ENCODE measurements around the gene SBF2. TPM values are rescaled to one million over a fixed set of nuclear protein-coding genes. Genes with fewer than 3 reads are reported as not detected.
"Not testable (repeated sequence)": the region's sequence is repeated elsewhere in the genome, so short reads cannot be mapped to it uniquely, and the experiment has no call there.

The SBF2 gene
- total RNA-seq, 1 experiment from 2014 or later, result 13.8 TPM

DNA sequence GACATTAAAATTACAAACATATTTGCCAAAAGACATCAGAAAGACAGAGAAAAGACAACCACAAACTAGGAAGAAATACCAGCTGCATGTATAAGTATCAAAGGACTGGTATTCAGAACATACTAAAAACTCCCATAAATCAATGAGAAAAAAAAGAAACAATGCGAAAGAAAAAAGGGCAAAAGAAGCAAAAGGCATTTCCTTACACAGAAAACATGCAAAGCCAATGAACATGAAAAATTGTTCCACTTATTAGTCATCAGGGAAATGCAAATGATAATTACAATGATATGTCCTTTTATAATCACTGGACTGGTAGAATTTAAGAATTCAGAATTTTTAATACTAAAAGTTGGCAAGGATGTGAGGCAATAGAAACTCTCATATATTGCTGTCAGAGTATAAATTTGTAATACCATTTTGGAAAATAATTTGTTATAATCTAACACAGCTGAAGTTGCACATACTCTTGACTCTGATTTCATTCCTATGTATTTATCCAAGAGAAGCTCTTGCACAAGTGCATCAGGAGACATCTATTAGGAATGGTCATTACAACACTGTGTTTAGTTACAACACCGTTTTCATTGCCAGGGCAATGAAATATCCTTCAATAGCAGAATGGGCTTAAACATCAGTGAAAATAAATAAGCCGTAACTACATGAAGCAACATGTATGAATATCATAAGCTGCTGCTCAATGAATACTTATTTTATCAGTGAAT is 350.5 kb downstream of the SBF2 start:
- Histone ChIP-seq H3K9me2 (replicated peaks; ENCODE audit: insufficient read depth, low read length) (no peaks in the 10 kb centered on the region), H3K4me3 (ENCODE audit: low read length) (no peak overlapping the region), H3K9ac (ENCODE audit: low read length) (no peak overlapping the region), H3K4me2 (ENCODE audit: low read depth, low read length, poor library complexity, severe bottlenecking) (no peak overlapping the region), H3K79me2 (ENCODE audit: low read length) (no peaks in the 10 kb centered on the region), H3K27me3 (ENCODE audit: low read length) (no peaks in the 10 kb centered on the region), H2AFZ (ENCODE audit: low read length) (no peak overlapping the region), H3K4me1 (ENCODE audit: low read length) (peaks cover 11% of the 10 kb centered on the region), H3K9me3 (ENCODE audit: low read length) (no peaks in the 10 kb centered on the region), H3K27ac (ENCODE audit: low read length) (no peak overlapping the region), H4K20me1 (ENCODE audit: insufficient read depth, low read depth, low read length) (no peaks in the 10 kb centered on the region), H3K36me3 (ENCODE audit: insufficient read depth, low read length) (no peaks in the 10 kb centered on the region)
- no peak for DNase-seq

DNA sequence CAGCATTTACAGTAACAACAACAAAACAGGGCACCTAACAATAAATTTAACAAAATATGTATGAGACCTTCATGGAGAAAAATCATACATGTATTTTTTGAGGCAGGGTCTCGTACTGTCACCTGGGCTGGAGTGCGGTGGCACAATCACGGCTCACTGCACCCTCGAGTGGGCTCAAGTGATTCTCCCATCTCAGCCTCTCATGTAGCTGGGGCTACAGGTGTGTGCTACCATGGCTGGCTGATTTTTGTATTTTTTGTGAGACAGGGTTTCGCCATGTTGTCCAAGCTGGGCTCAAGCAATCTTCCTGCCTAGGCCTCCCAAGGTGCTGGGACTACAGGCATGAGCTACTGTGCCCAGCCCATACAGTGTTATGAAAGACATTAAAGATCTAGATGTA is 352.0 kb downstream of the SBF2 start:
- no peak overlapping the region for H3K4me2 ChIP-seq (ENCODE audit: low read depth, low read length, poor library complexity, severe bottlenecking)
- H4K20me1 ChIP-seq (ENCODE audit: insufficient read depth, low read depth, low read length), result no peaks in the 10 kb centered on the region
- no peak overlapping the region for H3K27ac ChIP-seq (ENCODE audit: low read length)
- no peaks in the 10 kb centered on the region for H3K9me2 ChIP-seq (replicated peaks; ENCODE audit: insufficient read depth, low read length)
- no peaks in the 10 kb centered on the region for H3K36me3 ChIP-seq (ENCODE audit: insufficient read depth, low read length)
- no peaks in the 10 kb centered on the region for H3K79me2 ChIP-seq (ENCODE audit: low read length)
- no peak overlapping the region for H3K9ac ChIP-seq (ENCODE audit: low read length)
- H2AFZ ChIP-seq (ENCODE audit: low read length), result no peak overlapping the region
- H3K4me3 ChIP-seq (ENCODE audit: low read length), result no peak overlapping the region
- H3K27me3 ChIP-seq (ENCODE audit: low read length), result no peaks in the 10 kb centered on the region
- DNase-seq, result no peak
- H3K9me3 ChIP-seq (ENCODE audit: low read length), result no peaks in the 10 kb centered on the region
- H3K4me1 ChIP-seq (ENCODE audit: low read length), result peaks cover 3% of the 10 kb centered on the region

GRCh38 chr11:9939150-9939549 is 354.9 kb downstream of the SBF2 start:
- not testable (repeated sequence) for H2AFZ ChIP-seq (ENCODE audit: low read length); H3K9me3 ChIP-seq (ENCODE audit: low read length); H3K9me2 ChIP-seq (replicated peaks; ENCODE audit: insufficient read depth, low read length); H4K20me1 ChIP-seq (ENCODE audit: insufficient read depth, low read depth, low read length); H3K36me3 ChIP-seq (ENCODE audit: insufficient read depth, low read length); DNase-seq; H3K4me3 ChIP-seq (ENCODE audit: low read length); H3K27me3 ChIP-seq (ENCODE audit: low read length); H3K79me2 ChIP-seq (ENCODE audit: low read length); H3K4me2 ChIP-seq (ENCODE audit: low read depth, low read length, poor library complexity, severe bottlenecking); H3K9ac ChIP-seq (ENCODE audit: low read length); H3K4me1 ChIP-seq (ENCODE audit: low read length); H3K27ac ChIP-seq (ENCODE audit: low read length)

- Histone ChIP-seq H3K79me2 (ENCODE audit: low read length) (no peaks in the 10 kb centered on the region), H3K36me3 (ENCODE audit: insufficient read depth, low read length) (no peaks in the 10 kb centered on the region), H3K4me2 (ENCODE audit: low read depth, low read length, poor library complexity, severe bottlenecking) (no peak overlapping the region), H3K9ac (ENCODE audit: low read length) (no peak overlapping the region), H3K27me3 (ENCODE audit: low read length) (no peaks in the 10 kb centered on the region), H3K4me1 (ENCODE audit: low read length) (no peaks in the 10 kb centered on the region), H3K9me3 (ENCODE audit: low read length) (no peaks in the 10 kb centered on the region), H2AFZ (ENCODE audit: low read length) (no peak overlapping the region), H4K20me1 (ENCODE audit: insufficient read depth, low read depth, low read length) (no peaks in the 10 kb centered on the region), H3K9me2 (replicated peaks; ENCODE audit: insufficient read depth, low read length) (no peaks in the 10 kb centered on the region), H3K27ac (ENCODE audit: low read length) (no peak overlapping the region), H3K4me3 (ENCODE audit: low read length) (no peak overlapping the region)
- no peak for DNase-seq
These were observed 357.3 kb downstream of the SBF2 start for GRCh38 chr11:9936754-9937153.

- not testable (repeated sequence) for H3K27ac ChIP-seq (ENCODE audit: low read length); H3K4me2 ChIP-seq (ENCODE audit: low read depth, low read length, poor library complexity, severe bottlenecking); H3K79me2 ChIP-seq (ENCODE audit: low read length); H2AFZ ChIP-seq (ENCODE audit: low read length); H3K9ac ChIP-seq (ENCODE audit: low read length); DNase-seq; H3K4me1 ChIP-seq (ENCODE audit: low read length); H4K20me1 ChIP-seq (ENCODE audit: insufficient read depth, low read depth, low read length); H3K36me3 ChIP-seq (ENCODE audit: insufficient read depth, low read length); H3K27me3 ChIP-seq (ENCODE audit: low read length); H3K9me2 ChIP-seq (replicated peaks; ENCODE audit: insufficient read depth, low read length); H3K9me3 ChIP-seq (ENCODE audit: low read length); H3K4me3 ChIP-seq (ENCODE audit: low read length)
These were observed 361.2 kb downstream of the SBF2 start for GRCh38 chr11:9932843-9933242.

DNA sequence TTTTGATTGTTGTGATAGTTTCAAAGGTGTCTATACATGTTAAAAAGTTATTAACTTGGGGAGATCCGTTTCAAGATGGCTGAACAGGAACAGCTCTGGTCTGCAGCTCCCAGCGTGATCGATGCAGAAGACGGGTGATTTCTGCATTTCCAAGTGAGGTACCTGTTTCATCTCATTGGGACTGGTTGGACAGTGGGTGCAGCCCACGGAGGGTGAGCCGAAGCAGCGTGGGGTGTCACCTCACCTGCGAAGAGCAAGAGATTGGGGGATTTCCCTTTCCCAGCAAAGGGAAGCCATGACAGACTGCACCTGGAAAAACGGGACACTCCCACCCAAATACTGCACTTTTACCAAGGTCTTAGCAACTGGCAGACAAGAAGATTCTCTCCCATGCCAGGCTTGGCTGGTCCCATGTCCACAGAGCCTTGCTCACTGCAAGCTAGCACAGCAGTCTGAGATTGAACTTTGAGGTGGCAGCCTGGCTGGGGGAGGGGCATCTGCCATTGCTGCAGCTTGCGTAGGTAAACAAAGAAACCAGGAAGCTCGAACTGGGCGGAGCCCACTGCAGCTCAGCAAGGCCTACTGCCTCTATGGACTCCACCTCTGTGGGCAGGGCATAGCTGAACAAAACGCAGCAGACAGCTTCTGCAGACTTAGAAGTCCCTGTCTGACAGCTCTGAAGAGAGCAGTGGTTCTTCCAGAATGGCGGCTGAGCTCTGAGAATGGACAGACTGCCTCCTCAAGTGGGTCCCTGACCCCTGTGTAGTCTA is 363.3 kb downstream of the SBF2 start:
- DNase-seq; H3K4me1 ChIP-seq (ENCODE audit: low read length); H2AFZ ChIP-seq (ENCODE audit: low read length); H3K9me3 ChIP-seq (ENCODE audit: low read length); H3K9me2 ChIP-seq (replicated peaks; ENCODE audit: insufficient read depth, low read length); H3K79me2 ChIP-seq (ENCODE audit: low read length); H3K36me3 ChIP-seq (ENCODE audit: insufficient read depth, low read length); H3K9ac ChIP-seq (ENCODE audit: low read length); H4K20me1 ChIP-seq (ENCODE audit: insufficient read depth, low read depth, low read length); H3K27me3 ChIP-seq (ENCODE audit: low read length); H3K27ac ChIP-seq (ENCODE audit: low read length); H3K4me2 ChIP-seq (ENCODE audit: low read depth, low read length, poor library complexity, severe bottlenecking); H3K4me3 ChIP-seq (ENCODE audit: low read length): not testable (repeated sequence)

GRCh38 chr11:9927670-9928069 is 366.3 kb downstream of the SBF2 start:
- no peaks in the 10 kb centered on the region for H3K27me3 ChIP-seq (ENCODE audit: low read length)

GRCh38 chr11:9923280-9923679 is 370.7 kb downstream of the SBF2 start:
- Histone ChIP-seq H4K20me1 (ENCODE audit: insufficient read depth, low read depth, low read length) (no peaks in the 10 kb centered on the region), H3K4me3 (ENCODE audit: low read length) (no peak overlapping the region), H2AFZ (ENCODE audit: low read length) (no peak overlapping the region), H3K9ac (ENCODE audit: low read length) (no peak overlapping the region), H3K36me3 (ENCODE audit: insufficient read depth, low read length) (no peaks in the 10 kb centered on the region), H3K27me3 (ENCODE audit: low read length) (no peaks in the 10 kb centered on the region), H3K27ac (ENCODE audit: low read length) (no peak overlapping the region), H3K4me1 (ENCODE audit: low read length) (no peaks in the 10 kb centered on the region), H3K79me2 (ENCODE audit: low read length) (no peaks in the 10 kb centered on the region), H3K9me2 (replicated peaks; ENCODE audit: insufficient read depth, low read length) (no peaks in the 10 kb centered on the region), H3K4me2 (ENCODE audit: low read depth, low read length, poor library complexity, severe bottlenecking) (no peak overlapping the region), H3K9me3 (ENCODE audit: low read length) (no peaks in the 10 kb centered on the region)
- no peak for DNase-seq

More at GRCh38 chr11:9927670-9928069, 366.3 kb downstream of the SBF2 start:
- no peaks in the 10 kb centered on the region for H3K79me2 ChIP-seq (ENCODE audit: low read length)
- H3K9me2 ChIP-seq (replicated peaks; ENCODE audit: insufficient read depth, low read length), result no peaks in the 10 kb centered on the region
- H4K20me1 ChIP-seq (ENCODE audit: insufficient read depth, low read depth, low read length), result no peaks in the 10 kb centered on the region
- H3K4me1 ChIP-seq (ENCODE audit: low read length), result no peaks in the 10 kb centered on the region
- H3K36me3 ChIP-seq (ENCODE audit: insufficient read depth, low read length), result no peaks in the 10 kb centered on the region
- no peak overlapping the region for H3K4me2 ChIP-seq (ENCODE audit: low read depth, low read length, poor library complexity, severe bottlenecking)
- DNase-seq, result no peak
- no peak overlapping the region for H2AFZ ChIP-seq (ENCODE audit: low read length)
- no peak overlapping the region for H3K27ac ChIP-seq (ENCODE audit: low read length)
- no peaks in the 10 kb centered on the region for H3K9me3 ChIP-seq (ENCODE audit: low read length)
- H3K4me3 ChIP-seq (ENCODE audit: low read length), result no peak overlapping the region
- no peak overlapping the region for H3K9ac ChIP-seq (ENCODE audit: low read length)

Measured in Karpas-422 (cell line).